Purkinje cell (primary cell): ENCODE data around the gene ERVK3-1. TPM values are rescaled to one million over a fixed set of nuclear protein-coding genes. Genes with fewer than 3 reads are reported as not detected.

Experiments
- polyA plus RNA-seq: library from polyadenylated mRNA; unstranded; fragments of >200 nt; fragmentation: Nextera tagmentation; gene quantifications from 2 replicates; pipeline ENCODE4 v1.2.1, GENCODE V29; 2014

The ERVK3-1 gene, protein sequence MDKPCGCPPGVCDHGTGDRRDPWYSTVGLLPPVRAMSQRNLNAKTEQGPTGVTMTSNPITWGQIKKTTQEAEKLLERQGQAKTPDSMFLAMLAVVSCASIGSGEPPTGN
- polyA plus RNA-seq, result 113 and 115 TPM in 2 replicates

DNA sequence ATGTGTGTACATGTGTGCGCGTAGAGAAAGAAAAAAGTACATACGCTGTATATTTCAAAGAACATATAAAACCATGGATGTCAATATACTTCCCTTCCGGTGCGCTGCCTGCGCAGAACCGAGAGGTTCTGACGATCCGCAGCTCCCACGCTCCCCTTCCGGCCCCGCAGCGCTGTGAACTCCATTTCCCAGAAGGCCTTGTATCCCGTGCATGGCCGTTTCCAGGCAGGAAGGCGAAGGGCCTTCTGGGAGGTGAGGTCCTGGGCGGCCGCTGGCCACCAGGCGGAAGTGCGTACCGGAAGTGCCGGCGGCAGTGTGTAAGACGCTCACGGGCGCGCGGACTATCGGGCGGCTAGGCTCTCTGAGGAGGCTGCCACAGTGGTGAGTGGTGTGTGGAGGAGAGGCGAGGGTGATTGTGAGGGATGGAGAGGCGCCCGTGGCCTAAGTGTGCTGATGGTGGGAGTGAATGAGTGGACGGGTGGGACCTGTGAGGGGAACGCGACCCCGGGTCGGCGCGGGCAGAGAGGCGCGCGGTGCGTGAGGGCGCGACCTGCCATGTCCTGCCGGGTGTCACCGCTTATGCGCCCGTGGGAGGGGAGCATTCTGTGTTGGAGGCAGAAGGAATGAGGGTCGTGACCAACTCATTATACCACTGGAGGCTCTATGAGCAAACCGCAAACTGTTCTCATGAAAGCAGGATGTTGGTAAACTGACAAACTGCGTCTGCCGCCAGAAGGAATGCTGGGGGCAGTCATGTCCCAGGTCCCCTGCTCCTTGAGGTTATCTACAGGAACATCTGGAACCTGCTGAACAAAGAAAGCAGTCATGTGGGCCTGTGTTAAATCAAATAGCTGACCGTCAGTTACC, at the start of gene ERVK3-1:
Gene ERVK3-1 (plus strand): TSS at position 313 of the 867 bp plus-strand sequence. CDS start 6,792 bp downstream, outside the sequence.

DNA sequence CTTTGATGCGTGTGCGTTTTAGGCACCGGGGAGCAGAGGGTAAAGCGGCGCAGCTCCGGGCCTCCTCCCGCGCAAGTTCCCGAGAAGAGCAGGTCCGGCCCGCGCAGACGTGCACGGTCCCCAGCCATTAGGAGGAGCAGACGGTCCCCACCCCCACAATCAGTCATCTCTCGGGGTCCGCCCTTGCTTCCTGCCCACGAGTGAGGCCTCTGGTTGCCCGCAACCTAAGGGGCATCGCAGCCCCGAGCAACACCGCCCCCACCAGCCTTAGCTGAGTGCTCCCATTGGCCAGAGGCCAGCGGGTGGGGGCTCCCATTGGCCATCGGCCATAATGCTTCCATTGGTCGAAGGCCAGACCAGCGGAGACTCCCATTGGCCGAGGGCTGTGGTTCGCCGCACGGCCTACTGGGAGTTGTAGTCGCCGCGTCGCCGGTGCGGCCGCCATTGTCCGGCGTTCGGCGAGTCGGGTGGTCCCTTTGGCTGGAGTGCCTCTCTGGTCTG, 26.6 kb upstream of the ERVK3-1 start, which contains the start of gene ZNF8:
Gene ZNF8 (plus strand): TSS at position 415 of the 501 bp plus-strand sequence. CDS start 127 bp downstream, outside the sequence.

DNA sequence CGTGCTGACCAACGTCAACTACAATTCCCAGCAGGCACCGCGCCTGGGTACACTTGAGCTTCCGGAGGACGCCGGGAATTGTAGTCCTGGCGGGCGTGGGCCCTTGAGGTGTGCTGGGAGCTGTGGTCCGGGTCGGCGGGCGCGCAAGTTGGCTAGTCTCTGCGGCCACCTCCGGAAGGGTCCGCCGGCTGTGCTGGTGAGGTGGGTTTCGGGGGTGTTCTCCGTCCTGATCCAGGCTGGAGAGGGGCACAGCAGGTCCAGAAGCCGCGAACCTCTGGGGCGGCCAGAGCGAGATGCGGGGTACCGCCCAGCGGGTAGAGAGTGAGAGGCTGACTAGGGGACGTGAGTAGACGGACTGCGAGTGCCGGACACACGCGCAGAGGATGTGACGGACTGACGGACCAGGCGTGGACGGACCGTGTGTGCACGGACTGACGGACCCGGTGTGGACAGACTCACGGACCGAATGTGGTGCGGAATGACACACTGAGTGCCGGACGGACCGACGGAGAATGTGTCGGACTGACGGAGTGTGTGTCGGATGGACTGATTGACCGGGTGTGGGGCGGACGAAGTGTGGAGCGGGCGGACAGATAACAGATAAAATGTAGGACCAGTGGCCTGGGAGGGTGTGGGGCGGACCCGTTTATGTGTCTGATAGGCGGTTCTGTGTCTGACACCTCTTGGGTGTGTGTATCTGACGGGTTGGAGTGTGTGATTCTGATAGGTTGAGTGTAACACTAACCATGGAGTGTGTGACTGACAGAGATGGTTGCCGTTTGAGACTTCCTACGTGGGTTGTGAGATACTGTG, 21.9 kb downstream of the ERVK3-1 start, which contains the start of gene ZSCAN22:
Gene ZSCAN22 (plus strand): TSS at position 81 of the 813 bp plus-strand sequence. CDS start 7,809 bp downstream, outside the sequence.

DNA sequence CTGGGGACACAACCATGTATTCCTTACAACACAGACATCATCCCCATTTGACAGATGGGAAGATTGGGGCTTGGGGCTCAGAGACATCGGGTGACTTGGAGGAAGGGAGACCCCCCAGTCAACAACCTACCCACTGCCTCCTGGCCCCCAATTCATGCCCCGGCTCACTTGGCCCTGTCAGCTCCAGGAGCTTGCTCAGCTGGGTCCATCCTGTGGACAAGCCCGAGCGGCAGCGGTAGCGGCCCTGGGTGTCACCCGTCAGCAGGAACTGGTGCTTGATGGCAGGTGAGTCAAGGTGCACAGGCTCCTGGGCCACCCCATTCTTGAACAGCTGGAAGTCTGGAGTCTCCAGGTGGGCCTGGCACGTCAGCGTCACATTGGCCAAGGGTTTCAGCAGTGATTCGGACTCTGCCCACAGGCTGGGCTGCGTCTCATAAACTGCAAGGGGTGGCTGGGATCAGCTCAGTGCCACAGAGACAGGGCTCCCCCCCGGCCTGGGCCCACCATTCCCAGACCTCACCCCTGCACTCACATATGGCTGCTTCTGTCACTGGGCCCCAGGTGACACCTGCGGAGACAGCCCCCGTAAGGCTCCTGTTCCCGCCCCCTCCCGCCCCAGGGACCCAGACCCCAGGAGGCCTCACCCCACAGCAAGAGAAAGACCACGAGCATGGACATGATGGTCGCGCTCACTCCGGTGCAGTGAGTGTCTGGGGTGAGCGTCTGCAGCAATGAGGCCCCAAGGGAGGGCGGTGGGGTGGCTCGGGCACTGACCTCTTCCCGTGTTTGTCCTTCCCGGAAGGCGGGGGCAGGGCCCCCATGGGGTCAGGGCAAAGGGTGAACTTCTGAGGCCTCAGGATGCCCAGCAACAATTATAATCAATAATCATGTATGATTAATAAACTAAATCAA, 47.8 kb downstream of the ERVK3-1 start, which contains the start of gene A1BG:
Gene A1BG (minus strand): TSS at position 733 of the 912 bp plus-strand sequence. CDS start 55 bp downstream, at position 678.

DNA sequence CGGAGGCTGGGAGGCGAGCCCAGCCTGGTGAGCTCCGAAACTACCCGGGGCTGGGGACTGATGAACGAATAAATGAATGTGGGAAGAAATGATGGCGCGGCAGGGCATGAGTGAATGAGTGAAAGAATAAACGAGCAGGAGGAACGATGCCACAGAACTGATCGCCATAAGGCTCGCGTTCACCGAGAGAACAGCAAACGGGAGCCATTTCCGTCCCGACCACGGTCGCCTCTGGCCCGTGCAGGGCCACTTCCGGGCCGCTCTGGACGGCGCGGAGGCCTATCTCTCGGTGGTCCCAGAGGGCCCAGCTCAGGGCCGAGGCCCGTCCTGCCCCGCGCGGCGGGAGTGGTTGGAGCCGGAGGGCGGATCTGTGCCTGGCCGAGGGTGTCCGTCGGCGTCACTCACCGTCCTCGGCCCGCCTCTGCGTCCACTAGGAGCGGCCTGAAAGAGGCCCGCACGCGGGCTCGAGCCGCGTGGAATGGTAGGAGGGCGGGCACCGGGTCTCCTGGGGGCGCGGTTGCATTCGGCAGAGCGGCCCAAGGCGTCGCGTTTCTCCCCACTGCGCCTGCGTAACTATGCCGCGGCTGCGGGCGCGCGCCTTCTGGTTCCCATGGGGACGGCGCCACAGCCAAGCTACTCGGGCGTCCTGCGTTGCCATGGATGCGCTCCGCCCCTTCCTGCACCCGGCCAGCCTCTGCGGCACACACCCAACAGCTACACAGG, 57.3 kb downstream of the ERVK3-1 start, which contains the start of gene ZNF497:
Gene ZNF497 (minus strand): TSS at position 480 of the 723 bp plus-strand sequence. CDS start 5,116 bp downstream, outside the sequence.

Other genes starting within 250 kb of the ERVK3-1 start
- 5.3 and 5.6 TPM in 2 replicates for gene ZNF135, start 246.1 kb upstream of the ERVK3-1 start, polyA plus RNA-seq
- gene ZSCAN18, start 207.1 kb upstream of the ERVK3-1 start, polyA plus RNA-seq, result 24.8 and 26.1 TPM in 2 replicates
- 2.5 and 2.9 TPM in 2 replicates for gene ZNF329, start 154.6 kb upstream of the ERVK3-1 start, polyA plus RNA-seq
- gene ZNF274, start 122.3 kb upstream of the ERVK3-1 start, polyA plus RNA-seq, result 4.2 and 9.0 TPM in 2 replicates
- gene ZNF544, start 76.5 kb upstream of the ERVK3-1 start, polyA plus RNA-seq, result 18.3 and 31.5 TPM in 2 replicates
- gene ZNF8, start 26.4 kb upstream of the ERVK3-1 start, polyA plus RNA-seq, result 0.55 and 1.3 TPM in 2 replicates
- gene ZSCAN22, start 21.6 kb downstream of the ERVK3-1 start, polyA plus RNA-seq, result 0.51 TPM in 1 of 2 replicates, not detected in the other
- gene A1BG, start 48.1 kb downstream of the ERVK3-1 start, polyA plus RNA-seq, result 0.66 TPM in 1 of 2 replicates, not detected in the other
- 0.09 and 0.14 TPM in 2 replicates for gene ZNF497, start 57.4 kb downstream of the ERVK3-1 start, polyA plus RNA-seq
- gene ZNF837, start 75.7 kb downstream of the ERVK3-1 start, polyA plus RNA-seq, result not detected in 2 replicates
- gene RPS5, start 81.9 kb downstream of the ERVK3-1 start, polyA plus RNA-seq, result 419 and 449 TPM in 2 replicates
- not detected in 2 replicates for gene RNF225, start 90.3 kb downstream of the ERVK3-1 start, polyA plus RNA-seq
- gene ZNF584, start 103.3 kb downstream of the ERVK3-1 start, polyA plus RNA-seq, result 3.9 and 8.9 TPM in 2 replicates
- gene ZNF132, start 134.8 kb downstream of the ERVK3-1 start, polyA plus RNA-seq, result 1.0 and 2.4 TPM in 2 replicates
- gene ZNF324B, start 146.2 kb downstream of the ERVK3-1 start, polyA plus RNA-seq, result 0.07 TPM in 1 of 2 replicates, not detected in the other
- 0.94 and 2.4 TPM in 2 replicates for gene ZNF324, start 161.7 kb downstream of the ERVK3-1 start, polyA plus RNA-seq
- 1.5 and 2.1 TPM in 2 replicates for gene ZNF446, start 171.0 kb downstream of the ERVK3-1 start, polyA plus RNA-seq
- 36.9 and 41.6 TPM in 2 replicates for gene SLC27A5, start 206.6 kb downstream of the ERVK3-1 start, polyA plus RNA-seq
- 0.29 and 0.50 TPM in 2 replicates for gene ZBTB45, start 214.4 kb downstream of the ERVK3-1 start, polyA plus RNA-seq
- 25.8 and 31.4 TPM in 2 replicates for gene TRIM28, start 238.7 kb downstream of the ERVK3-1 start, polyA plus RNA-seq
- 210 and 234 TPM in 2 replicates for gene CHMP2A, start 249.7 kb downstream of the ERVK3-1 start, polyA plus RNA-seq